H1 (cell line): ENCODE results near the gene LRRC19. TPM values are rescaled to one million over a fixed set of nuclear protein-coding genes. Genes with fewer than 3 reads are reported as not detected.

ENCODE experiments used
- CTCF ChIA-PET: fragments of 300-600 bp; sonication (Branson Sonifier 250); formaldehyde crosslinking; loops from one replicate; lab custom pipeline; 2021; ENCODE audit not compliant: partially characterized antibody; lab: Charles Lee
- POLR2A ChIA-PET: fragments of 300-600 bp; sonication (Branson Sonifier 250); formaldehyde crosslinking; loops from one replicate; lab custom pipeline; 2021; ENCODE audit warnings: inconsistent platforms; ENCODE audit not compliant: partially characterized antibody; lab: Charles Lee
- DNase-seq, 2 experiments: peaks; one replicate each; pipeline versions ENCODE4 v3.0.0 to v3.0.0-alpha.2; 2010 to 2022; ENCODE audit warnings: low spot score in 2 of 2, low read depth in 1 of 2, mixed read lengths in 1 of 2
- FAIRE-seq: peaks from 2 replicates; lab custom pipeline; 2011; peaks lifted over from hg19 to GRCh38; lab: Jason Lieb, UNC
- H2AFZ ChIP-seq: 2 replicates; pipeline ENCODE4 v1.8.1; 2012; ENCODE audit warnings: low read length, inconsistent platforms
- H2AK5ac ChIP-seq: 2 replicates; pipeline ENCODE4 v1.6.1; 2013; ENCODE audit warnings: low read depth, low read length
- H2BK120ac ChIP-seq: replicated peaks from 2 replicates; pipeline ENCODE3; 2013; ENCODE audit warnings: low read depth, low read length, inconsistent platforms
- H2BK12ac ChIP-seq: 2 replicates; pipeline ENCODE4 v1.6.1; 2013; ENCODE audit warnings: low read depth, low read length
- H2BK15ac ChIP-seq: 2 replicates; pipeline ENCODE4 v1.6.1; 2013; ENCODE audit warnings: low read length
- H2BK20ac ChIP-seq: 2 replicates; pipeline ENCODE4 v1.6.1; 2013; ENCODE audit warnings: low read length
- H2BK5ac ChIP-seq: 2 replicates; pipeline ENCODE4 v1.6.1; 2013; ENCODE audit warnings: low read depth, low read length
- H3K14ac ChIP-seq: 2 replicates; pipeline ENCODE4 v1.6.1; 2013; ENCODE audit warnings: inconsistent platforms; ENCODE audit not compliant: insufficient read length
- H3K18ac ChIP-seq: 2 replicates; pipeline ENCODE4 v1.6.1; 2013; ENCODE audit warnings: low read length; ENCODE audit errors: extremely low read depth
- H3K23ac ChIP-seq: 2 replicates; pipeline ENCODE4 v1.6.1; 2013; ENCODE audit warnings: inconsistent platforms; ENCODE audit not compliant: insufficient read length
- H3K23me2 ChIP-seq: 2 replicates; pipeline ENCODE4 v1.6.1; 2013; ENCODE audit warnings: low read depth, low read length
- H3K27ac ChIP-seq: 2 replicates; pipeline ENCODE4 v1.6.1; 2011; ENCODE audit warnings: low read depth, low read length, inconsistent platforms
- H3K27me3 ChIP-seq, 4 experiments: replicated peaks in 1 of 4; 1 replicate in 1 of 4; 2 replicates in 3 of 4; pipeline versions ENCODE4 v1.6.1 to v1.8.1; 2011 to 2013; ENCODE audit warnings: low read length in 3 of 4, mild to moderate bottlenecking in 3 of 4, inconsistent platforms in 2 of 4, mixed read lengths in 2 of 4, moderate library complexity in 1 of 4; ENCODE audit not compliant: control insufficient read depth in 3 of 4, insufficient read depth in 3 of 4; ENCODE audit errors: extremely low read depth in 1 of 4
- H3K36me3 ChIP-seq, 4 experiments: 2 replicates each; pipeline versions ENCODE4 v1.6.1 to v1.8.1; 2011 to 2013; ENCODE audit warnings: mild to moderate bottlenecking in 4 of 4, low read length in 3 of 4, moderate library complexity in 2 of 4, control low read depth in 1 of 4, inconsistent platforms in 1 of 4; ENCODE audit not compliant: insufficient read depth in 4 of 4, control insufficient read depth in 2 of 4
- H3K4ac ChIP-seq: replicated peaks from 2 replicates; pipeline ENCODE3; 2013; ENCODE audit warnings: low read length, low read depth, mixed read lengths, inconsistent platforms; ENCODE audit not compliant: insufficient read length
- H3K4me1 ChIP-seq, 4 experiments: replicated peaks in 1 of 4; 1 replicate in 1 of 4; 2 replicates in 3 of 4; pipeline versions ENCODE4 v1.6.1 to v1.8.1; 2011 to 2013; ENCODE audit warnings: low read length in 3 of 4, inconsistent platforms in 2 of 4, mixed read lengths in 1 of 4; ENCODE audit not compliant: insufficient read depth in 4 of 4, control insufficient read depth in 3 of 4
- H3K4me2 ChIP-seq, 2 experiments: 2 replicates each; pipeline versions ENCODE4 v1.6.1 to v1.8.1; 2011 to 2013; ENCODE audit warnings: low read depth in 2 of 2, low read length in 2 of 2, control low read depth in 1 of 2, inconsistent platforms in 1 of 2, mild to moderate bottlenecking in 1 of 2; ENCODE audit not compliant: insufficient read depth in 1 of 2
- H3K4me3 ChIP-seq, 4 experiments: fragments of 200-600, 300-600 bp in 1 of 4; sonication (generic), shearing (Covaris generic), sonication (Bioruptor Twin) in 1 of 4; 2 replicates each; pipeline versions ENCODE4 v1.5.1 to v1.8.1; 2011 to 2016; ENCODE audit warnings: low read length in 4 of 4, low read depth in 3 of 4, control low read depth in 2 of 4, inconsistent platforms in 2 of 4, mild to moderate bottlenecking in 2 of 4, mixed read lengths in 1 of 4, moderate library complexity in 1 of 4; ENCODE audit not compliant: insufficient read depth in 2 of 4; ENCODE audit errors: extremely low read depth in 1 of 4
- H3K56ac ChIP-seq: replicated peaks from 2 replicates; pipeline ENCODE3; 2013; ENCODE audit warnings: low read depth, mild to moderate bottlenecking, mixed read lengths, low read length, inconsistent platforms; ENCODE audit not compliant: insufficient read length
- H3K79me1 ChIP-seq: 2 replicates; pipeline ENCODE4 v1.6.1; 2013; ENCODE audit warnings: low read depth, low read length, control low read depth
- H3K79me2 ChIP-seq, 2 experiments: 2 replicates each; pipeline versions ENCODE4 v1.6.1 to v1.8.1; 2012 to 2013; ENCODE audit warnings: low read length in 2 of 2, mild to moderate bottlenecking in 2 of 2, inconsistent platforms in 1 of 2; ENCODE audit not compliant: insufficient read depth in 2 of 2, control insufficient read depth in 1 of 2
- H3K9ac ChIP-seq, 4 experiments: replicated peaks in 1 of 4; 1 replicate in 1 of 4; 2 replicates in 3 of 4; pipeline versions ENCODE4 v1.6.1 to v1.8.1; 2011 to 2013; ENCODE audit warnings: low read depth in 3 of 4, low read length in 3 of 4, control low read depth in 2 of 4, mild to moderate bottlenecking in 2 of 4, moderate library complexity in 2 of 4, inconsistent platforms in 1 of 4; ENCODE audit errors: extremely low read depth in 1 of 4
- H3K9me3 ChIP-seq, 2 experiments: 2 replicates each; pipeline versions ENCODE4 v1.6.1 to v1.8.1; 2012 to 2013; ENCODE audit warnings: mild to moderate bottlenecking in 2 of 2, moderate library complexity in 2 of 2, control low read depth in 1 of 2, inconsistent platforms in 1 of 2, low read depth in 1 of 2, low read length in 1 of 2, mixed read lengths in 1 of 2; ENCODE audit not compliant: insufficient read depth in 2 of 2
- H4K20me1 ChIP-seq, 2 experiments: replicated peaks in 1 of 2; 2 replicates each; pipeline versions ENCODE3 to v1.8.1; 2011 to 2013; ENCODE audit warnings: inconsistent platforms in 2 of 2, low read length in 2 of 2, mild to moderate bottlenecking in 1 of 2; ENCODE audit not compliant: insufficient read depth in 2 of 2, control insufficient read depth in 1 of 2
- H4K5ac ChIP-seq: 2 replicates; pipeline ENCODE4 v1.6.1; 2013; ENCODE audit warnings: low read length, low read depth, mixed read lengths, inconsistent platforms; ENCODE audit not compliant: insufficient read length
- H4K8ac ChIP-seq: 2 replicates; pipeline ENCODE4 v1.8.0; 2013; ENCODE audit warnings: mild to moderate bottlenecking, moderate library complexity, low read length, inconsistent platforms; ENCODE audit not compliant: insufficient read depth; ENCODE audit errors: extremely low read depth
- H4K91ac ChIP-seq: replicated peaks from 2 replicates; pipeline ENCODE3; 2013; ENCODE audit warnings: low read length, mixed read lengths, inconsistent platforms; ENCODE audit not compliant: insufficient read length
- BACH1 ChIP-seq: IDR thresholded peaks from 2 replicates; pipeline ENCODE4 v1.6.1; 2012; ENCODE audit warnings: low read length, improper control_type of control experiment
- CEBPB ChIP-seq: IDR thresholded peaks from 2 replicates; pipeline ENCODE4 v1.6.1; 2012; ENCODE audit warnings: low read depth, low read length
- CTBP2 ChIP-seq: IDR thresholded peaks from 2 replicates; pipeline ENCODE4 v1.7.0; 2011; ENCODE audit warnings: borderline replicate concordance, mild to moderate bottlenecking, moderate library complexity, mixed read lengths, low read length; ENCODE audit not compliant: insufficient read depth, insufficient read length
- JUN ChIP-seq: IDR thresholded peaks from 2 replicates; pipeline ENCODE4 v1.6.1; 2011; ENCODE audit warnings: low read depth, mild to moderate bottlenecking, improper control_type of control experiment, low read length
- KDM5A ChIP-seq: fragments of 200-600 bp; IDR thresholded peaks from 2 replicates; pipeline ENCODE4 v1.7.1; 2012; ENCODE audit warnings: mild to moderate bottlenecking, low read length, inconsistent platforms, mixed read lengths
- NRF1 ChIP-seq: IDR thresholded peaks from 2 replicates; pipeline ENCODE4 v1.6.1; 2011; ENCODE audit warnings: mild to moderate bottlenecking, low read depth, low read length, improper control_type of control experiment
- RAD21 ChIP-seq, 2 experiments: IDR thresholded peaks in 1 of 2; conservative IDR thresholded peaks in 1 of 2; 2 replicates each; pipeline ENCODE4 v1.6.1; 2011; ENCODE audit warnings: low read depth in 2 of 2, low read length in 2 of 2, improper control_type of control experiment in 1 of 2, inconsistent platforms in 1 of 2, mild to moderate bottlenecking in 1 of 2, moderate library complexity in 1 of 2
- RBBP5 ChIP-seq: IDR thresholded peaks from 2 replicates; pipeline ENCODE4 v1.7.1; 2012; ENCODE audit warnings: low read depth, mild to moderate bottlenecking, inconsistent platforms, low read length, moderate library complexity, borderline replicate concordance
- TAF1 ChIP-seq: IDR thresholded peaks from 2 replicates; pipeline ENCODE4 v1.6.1; 2011; ENCODE audit warnings: mild to moderate bottlenecking, low read depth, low read length
- TAF7 ChIP-seq: optimal IDR thresholded peaks from 2 replicates; pipeline ENCODE3; 2011; ENCODE audit warnings: low read depth, mild to moderate bottlenecking, inconsistent platforms, low read length, moderate library complexity, borderline replicate concordance
- TBP ChIP-seq: IDR thresholded peaks from 2 replicates; pipeline ENCODE4 v1.6.1; 2011; ENCODE audit warnings: low read depth, low read length, improper control_type of control experiment
- YY1 ChIP-seq: IDR thresholded peaks from 2 replicates; pipeline ENCODE4 v1.6.1; 2011; ENCODE audit warnings: low read depth, mild to moderate bottlenecking, low read length
- WGBS, 2 experiments: shearing (Covaris generic) in 1 of 2; methylation state at CpG; one replicate each; pipeline versions ENCODE4 v1.1.6 to v1.1.7; 2013 to 2015; ENCODE audit warnings: low lambda C conversion rate in 2 of 2, mixed read lengths in 2 of 2, inconsistent platforms in 1 of 2, low coverage in 1 of 2, missing lambda C conversion rate in 1 of 2; ENCODE audit not compliant: insufficient replicate concordance in 2 of 2, insufficient coverage in 1 of 2, insufficient read length in 1 of 2; ENCODE audit errors: extremely low coverage in 1 of 2, missing lambda C conversion rate in 1 of 2; 5-methylcytosine and 5-hydroxymethylcytosine counted together
- long read RNA-seq, 2 experiments: library from RNA in 1 of 2; library from capped mRNA in 1 of 2; stranded (forward); transcript quantifications; one replicate each; pipeline ENCODE4 v2.0.0, GENCODE V29; 2021; ENCODE audit warnings: inconsistent platforms in 1 of 2
- polyA minus RNA-seq, 3 experiments: library from RNA; depleted of rRNA, polyadenylated mRNA; stranded (reverse); fragments of >200 nt; gene quantifications; 1 replicate in 2 of 3; 2 replicates in 1 of 3; pipeline ENCODE4 v1.2.3, GENCODE V29; 2011
- polyA plus RNA-seq, 7 experiments: library from polyadenylated mRNA; depleted of rRNA in 3 of 7; stranded (reverse) in 5 of 7; unstranded in 2 of 7; fragments of >200 nt in 5 of 7; fragments of 200-250 nt in 2 of 7; gene quantifications; 1 replicate in 5 of 7; 2 replicates in 1 of 7; 4 replicates in 1 of 7; pipeline versions ENCODE4 v1.2.1 to v1.2.3, GENCODE V29; 2011 to 2013; ENCODE audit warnings: missing spikeins in 2 of 7, mixed read lengths in 2 of 7
- total RNA-seq: library from RNA; stranded (reverse); fragmentation: NEBNext Ultra II Directional; extraction: Animal tissue kit (Norgen Biotek cat#: 25700); gene quantifications from 2 replicates; pipeline ENCODE4 v1.2.1, GENCODE V29; 2021
- TF ChIP-seq, protein P1 (sequence below): IDR thresholded peaks from 2 replicates; pipeline ENCODE4 v1.6.1; 2011; ENCODE audit warnings: low read depth, mild to moderate bottlenecking, low read length; ENCODE audit not compliant: insufficient read depth

The LRRC19 gene
- total RNA-seq (not detected in 2 replicates), polyA plus RNA-seq (2011; rRNA removed) (not detected in 2 replicates), polyA minus RNA-seq (2011; rRNA and poly(A)+ RNA removed) (not detected in 2 replicates)
- not detected for polyA plus RNA-seq (2011; cell fraction: cytosol; rRNA removed)
- polyA plus RNA-seq (2011; cell fraction: nucleus; rRNA removed), result not detected
- polyA plus RNA-seq (2012, experiment 1 of 2), result 0.07 TPM in 1 of 4 replicates, not detected in the others
- not detected for polyA plus RNA-seq (2012, experiment 2 of 2)
- not detected for polyA plus RNA-seq (2013, experiment 1 of 2)
- not detected for polyA plus RNA-seq (2013, experiment 2 of 2)
- polyA minus RNA-seq (2011; cell fraction: cytosol; rRNA and poly(A)+ RNA removed), result not detected
- polyA minus RNA-seq (2011; cell fraction: nucleus; rRNA and poly(A)+ RNA removed), result not detected
- long read RNA-seq, experiment 1, result 0 reads
- long read RNA-seq, experiment 2, result 0 reads

DNA sequence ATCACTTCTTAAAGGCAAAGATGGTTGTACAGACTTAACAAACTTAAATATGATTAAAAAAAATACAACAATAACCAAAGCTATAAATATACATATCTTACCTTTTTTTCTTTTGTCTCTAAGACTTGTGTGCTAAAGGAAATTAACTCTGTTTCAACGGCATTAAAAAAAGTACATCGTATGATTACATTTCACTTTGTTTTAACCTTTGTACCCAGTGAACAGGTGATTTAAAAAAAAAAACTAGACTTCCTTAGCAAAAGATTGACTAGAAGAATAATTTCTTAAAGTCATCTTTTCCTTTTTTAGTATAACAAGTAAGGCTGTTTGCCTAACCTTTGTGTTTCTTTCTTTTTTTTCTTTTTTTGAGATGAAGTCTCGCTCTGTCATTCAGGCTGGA is at the start of gene LRRC19:
Gene LRRC19 (minus strand): TSS at position 182 of the 400 bp plus-strand sequence. CDS start 5,978 bp downstream, outside the sequence.
- CTCF ChIA-PET, result no interaction called here
- WGBS, 2 experiments, result 98% methylated on average over 3 of the region's 3 CpGs; no CpG with 5 or more reads in 1 of the 2 experiments
- FAIRE-seq, result no peak
- TF ChIP-seq TBP (no peak), YY1 (no peak), TAF1 (no peak), KDM5A (no peak), CTBP2 (no peak), JUN (no peak), TAF7 (no peak), NRF1 (no peak), RAD21 (IDR thresholded peaks at IDR 0.05 in 1 of 2, conservative IDR thresholded peaks at IDR 0.05 in 1 of 2; ENCODE audit: low read depth in 2 of 2, low read length in 2 of 2) (no peak), BACH1 (no peak), CEBPB (no peak), RBBP5 (no peak)
- TF ChIP-seq, protein P1, sequence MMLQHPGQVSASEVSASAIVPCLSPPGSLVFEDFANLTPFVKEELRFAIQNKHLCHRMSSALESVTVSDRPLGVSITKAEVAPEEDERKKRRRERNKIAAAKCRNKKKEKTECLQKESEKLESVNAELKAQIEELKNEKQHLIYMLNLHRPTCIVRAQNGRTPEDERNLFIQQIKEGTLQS, result no peak

More for the DNA sequence above, at the start of gene LRRC19:
- POLR2A ChIA-PET, result no interaction called here
- no peak for DNase-seq
- Histone ChIP-seq H4K91ac (no peak within 1 kb of the TSS), H3K79me2 (no peaks in the 10 kb centered on the region), H3K36me3 (no peaks in the 10 kb centered on the region), H3K14ac (no peak within 1 kb of the TSS), H3K4me1 (no peaks in the 10 kb centered on the region), H3K27ac (no peak within 1 kb of the TSS), H2BK5ac (no peak within 1 kb of the TSS), H2BK12ac (no peak within 1 kb of the TSS), H3K23ac (no peak within 1 kb of the TSS), H3K23me2 (no peaks in the 10 kb centered on the region), H2BK20ac (no peak within 1 kb of the TSS), H3K4me3 (no peak within 1 kb of the TSS), H3K56ac (no peak within 1 kb of the TSS), H2BK120ac (no peak within 1 kb of the TSS), H2AFZ (no peak within 1 kb of the TSS), H3K9ac (no peak within 1 kb of the TSS), H2BK15ac (no peak within 1 kb of the TSS), H4K5ac (no peak within 1 kb of the TSS), H3K4ac (no peak within 1 kb of the TSS), H4K8ac (no peak within 1 kb of the TSS), H3K27me3 (no peaks in the 10 kb centered on the region), H4K20me1 (no peaks in the 10 kb centered on the region), H3K4me2 (no peak within 1 kb of the TSS), H2AK5ac (no peak within 1 kb of the TSS), H3K18ac (no peak within 1 kb of the TSS), H3K79me1 (no peaks in the 10 kb centered on the region), H3K9me3 (no peaks in the 10 kb centered on the region)
